Pancreas (tissue), 10 donors: Measurements from ENCODE around the gene MYADML2. TPM values are rescaled to one million over a fixed set of nuclear protein-coding genes. Genes with fewer than 3 reads are reported as not detected.
A peak's percentile ranks its signal among the peaks of the same experiment; 100 is the strongest.
"Not testable (repeated sequence)": the region's sequence is repeated elsewhere in the genome, so short reads cannot be mapped to it uniquely, and the experiment has no call there.

ENCODE experiments used
- ATAC-seq, 4 donors: fragments of 200-7000 bp; cut with Tn5 transposase; one replicate each; pipeline versions ENCODE4 v1.8.0 to v1.9.1; 2020; ENCODE audit warnings: mild to moderate bottlenecking in 4 of 4, moderate library complexity in 4 of 4
- DNase-seq, 6 donors: peaks; one replicate each; pipeline ENCODE4 v3.0.0-alpha.2; 2020
- FAIRE-seq: peaks from 2 replicates; lab custom pipeline; 2012; peaks lifted over from hg19 to GRCh38; lab: Jason Lieb, UNC
- H3K27ac ChIP-seq, 4 donors: fragments of 200-600 bp; sonication (generic); 1 replicate in 3 of 4; 2 replicates in 1 of 4; pipeline versions ENCODE4 v1.5.0 to v1.8.0; 2020
- H3K27me3 ChIP-seq, 4 donors: fragments of 200-600 bp; one replicate each; pipeline ENCODE4 v1.8.0; 2021
- H3K36me3 ChIP-seq, 3 donors: fragments of 200-600 bp; sonication (generic) in 1 of 3; one replicate each; pipeline versions ENCODE4 v1.5.0 to v1.8.0; 2020 to 2021
- H3K4me1 ChIP-seq, 3 donors: fragments of 200-600 bp; one replicate each; pipeline ENCODE4 v1.8.0; 2021
- H3K4me3 ChIP-seq, 4 donors: fragments of 200-600 bp; sonication (generic) in 2 of 4; one replicate each; pipeline versions ENCODE4 v1.5.0 to v1.8.0; 2020 to 2021
- H3K9me3 ChIP-seq, 4 donors: fragments of 200-600 bp; one replicate each; pipeline ENCODE4 v1.8.0; 2021
- WGBS, 2 donors: extraction: QIAGEN DNeasy Blood & Tissue Kit; methylation state at CpG; one replicate each; pipeline ENCODE4 v1.1.7; 2013; 5-methylcytosine and 5-hydroxymethylcytosine counted together
- intact Hi-C, 3 donors: fragments of 100-400 bp; cut with DNase I; formaldehyde crosslinking; loops; one replicate each; pipeline versions ENCODE4 v1.11.1 to v1.14.2; 2022
- polyA plus RNA-seq, 2 donors: library from polyadenylated mRNA; stranded (reverse); fragments of 200-250 nt; gene quantifications; one replicate each; pipeline ENCODE4 v1.2.3, GENCODE V29; 2013
- total RNA-seq, 6 donors: library from RNA; stranded (reverse); fragmentation: NEBNext Ultra II Directional in 4 of 6; extraction: Animal tissue kit (Norgen Biotek cat#: 25700) in 4 of 6; gene quantifications; one replicate each; pipeline versions ENCODE4 v1.2.1 to v1.2.4, GENCODE V29; 2021 to 2023
- TF ChIP-seq, protein P1 (sequence below), 4 donors: fragments of 200-600 bp; sonication (generic) in 3 of 4; IDR thresholded peaks; one replicate each; pipeline versions ENCODE4 v1.5.0 to v1.8.0; 2021; ENCODE audit warnings: antibody characterized with exemption in 4 of 4
- donor health status: healthy with polysubstance abuse.
- donor health status: DM: no; HTN: no; CAD: no; lungs with moderate emphysema.
- donor health status: DM: no; HTN: no; CAD: no.
- donor health status: control.
- donor health status: control.
- donor health status: Bipolar disorder and iron deficiency.
- donor health status: DM: yes; HTN: yes; CAD: no.
- donor health status: DM: no; HTN: no; CAD: no.
- donor health status: DM: no; HTN: no; CAD: no.
- donor health status: DM: yes; HTN: yes; CAD: no.

The MYADML2 gene
- total and polyA plus RNA-seq, 8 donors, result not detected

DNA sequence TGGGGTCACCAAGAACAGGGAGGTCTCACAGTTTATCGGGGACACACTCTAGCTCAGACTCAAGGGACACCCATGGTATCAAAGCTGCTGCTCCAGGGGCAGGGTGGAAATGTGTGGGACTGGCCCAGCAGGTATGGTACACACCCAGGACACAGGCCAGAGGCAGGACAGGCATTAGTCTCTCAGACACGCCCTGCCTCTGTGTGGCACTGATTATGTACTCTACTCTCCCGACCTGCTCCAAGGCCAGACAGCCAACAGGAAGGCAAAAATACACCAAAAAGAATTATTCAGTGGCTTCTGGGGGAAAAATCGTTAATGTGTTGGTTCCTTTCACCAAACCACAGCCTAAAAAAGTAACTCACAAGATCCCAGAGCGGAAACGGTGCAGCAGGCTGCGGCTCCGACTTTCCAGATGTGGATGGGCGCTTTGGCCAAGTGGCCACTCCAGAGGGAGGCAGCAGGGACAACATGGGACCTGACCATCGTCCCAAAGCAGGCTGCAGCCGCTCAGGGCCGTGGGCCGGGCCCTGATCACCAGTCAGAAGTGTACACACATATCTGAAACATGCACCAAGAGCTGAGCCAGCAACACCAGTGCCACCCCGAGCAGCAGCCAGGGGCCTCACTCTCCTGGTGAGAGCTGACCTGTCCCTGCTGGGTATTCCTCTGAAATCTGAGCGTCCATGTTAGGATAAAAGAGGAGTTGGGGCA is 28.0 kb downstream of the MYADML2 start:
- no peak overlapping the region for H3K4me3 ChIP-seq
- FAIRE-seq, result no peak
- peak in 1 of 4 donors; percentile 1 for ATAC-seq
- H3K9me3 ChIP-seq, result no peaks in the 10 kb centered on the region
- peaks cover 10 to 29% (median 14%) of the 10 kb centered on the region in 3 donors for H3K4me1 ChIP-seq
- peaks cover 0 to 17% (median 4%) of the 10 kb centered on the region in 3 donors for H3K36me3 ChIP-seq
- intact Hi-C loops, result no loop called here
- TF ChIP-seq, protein P1, sequence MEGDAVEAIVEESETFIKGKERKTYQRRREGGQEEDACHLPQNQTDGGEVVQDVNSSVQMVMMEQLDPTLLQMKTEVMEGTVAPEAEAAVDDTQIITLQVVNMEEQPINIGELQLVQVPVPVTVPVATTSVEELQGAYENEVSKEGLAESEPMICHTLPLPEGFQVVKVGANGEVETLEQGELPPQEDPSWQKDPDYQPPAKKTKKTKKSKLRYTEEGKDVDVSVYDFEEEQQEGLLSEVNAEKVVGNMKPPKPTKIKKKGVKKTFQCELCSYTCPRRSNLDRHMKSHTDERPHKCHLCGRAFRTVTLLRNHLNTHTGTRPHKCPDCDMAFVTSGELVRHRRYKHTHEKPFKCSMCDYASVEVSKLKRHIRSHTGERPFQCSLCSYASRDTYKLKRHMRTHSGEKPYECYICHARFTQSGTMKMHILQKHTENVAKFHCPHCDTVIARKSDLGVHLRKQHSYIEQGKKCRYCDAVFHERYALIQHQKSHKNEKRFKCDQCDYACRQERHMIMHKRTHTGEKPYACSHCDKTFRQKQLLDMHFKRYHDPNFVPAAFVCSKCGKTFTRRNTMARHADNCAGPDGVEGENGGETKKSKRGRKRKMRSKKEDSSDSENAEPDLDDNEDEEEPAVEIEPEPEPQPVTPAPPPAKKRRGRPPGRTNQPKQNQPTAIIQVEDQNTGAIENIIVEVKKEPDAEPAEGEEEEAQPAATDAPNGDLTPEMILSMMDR (IDR thresholded peaks at IDR 0.05), result no peak
- WGBS, 2 donors, result 73 to 80% methylated on average over 14 to 15 of the region's 15 CpGs
- H3K27me3 ChIP-seq, result no peaks in the 10 kb centered on the region
- H3K27ac ChIP-seq, result no peak overlapping the region
- DNase-seq, result peak in 1 of 6 donors; percentile 57

DNA sequence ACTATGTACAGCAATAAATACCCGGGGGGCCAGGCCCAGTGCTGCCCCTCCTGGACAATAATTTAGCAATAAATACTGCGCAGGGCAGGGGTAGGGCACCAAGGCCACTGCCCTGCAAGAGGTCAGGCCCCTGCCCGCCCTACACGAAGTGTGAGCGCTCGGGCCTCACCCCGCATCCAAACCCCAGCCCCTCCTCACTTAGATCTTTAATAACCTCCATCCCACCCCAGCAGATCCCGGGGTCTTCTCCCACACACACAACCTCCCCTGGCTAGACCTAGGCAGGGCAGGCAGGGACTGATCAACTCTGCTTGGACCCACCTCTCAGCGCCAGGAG is 28.7 kb downstream of the MYADML2 start:
- H3K27ac ChIP-seq, result peak overlapping the region in 2 of 4 donors; percentile 54 to 55
- H3K4me1 ChIP-seq, result peaks cover 5 to 22% (median 9%) of the 10 kb centered on the region in 3 donors
- H3K27me3 ChIP-seq, H3K9me3 ChIP-seq, FAIRE-seq, intact Hi-C loops: not testable (repeated sequence)
- H3K4me3 ChIP-seq, result peak overlapping the region in 3 of 4 donors; percentile 89 to 95 (median 93)
- DNase-seq (peak in 1 of 6 donors; percentile 50), ATAC-seq (peak; percentile 10 to 42 (median 36))
- H3K36me3 ChIP-seq, result peaks cover 0 to 24% (median 11%) of the 10 kb centered on the region in 3 donors
- 20 to 23% methylated on average over 9 of the region's 9 CpGs for WGBS, 2 donors

DNA sequence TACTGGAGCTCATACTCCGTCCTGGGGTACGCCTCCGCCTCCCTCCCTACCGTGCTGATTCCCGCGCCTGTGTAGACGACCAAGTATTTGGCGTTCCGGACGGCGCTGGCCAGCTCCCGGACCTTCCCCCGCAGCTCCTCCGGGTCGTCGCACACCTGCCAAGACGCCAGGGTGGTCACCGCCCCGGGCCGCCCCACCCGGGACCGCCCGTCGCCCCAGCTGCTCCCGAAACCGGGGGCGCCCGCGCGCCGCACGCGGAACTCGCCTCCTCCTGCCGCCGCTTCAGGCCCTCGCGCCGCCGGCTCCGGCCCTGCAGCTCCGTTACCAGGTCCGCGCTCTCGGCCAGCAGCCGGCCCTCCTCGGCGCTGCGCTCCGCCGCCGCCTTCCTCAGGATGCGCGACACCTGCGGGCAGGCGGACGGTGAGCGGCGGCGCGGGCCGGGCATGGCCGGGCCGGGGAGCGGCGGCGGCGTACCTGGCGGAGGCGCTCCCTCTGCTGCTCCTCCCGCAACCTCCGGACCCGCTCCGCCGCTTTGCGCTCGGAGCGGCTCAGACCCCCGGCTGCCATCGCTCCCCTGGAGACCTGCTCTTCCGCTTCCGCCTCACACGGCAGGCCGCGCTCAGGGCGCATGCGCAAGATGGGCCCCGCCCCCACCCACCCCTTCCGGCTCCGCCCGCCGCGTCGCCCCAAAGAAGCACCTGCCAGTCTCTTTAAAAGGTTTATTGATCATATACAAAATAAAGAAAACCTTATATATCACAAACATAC is 29.3 kb downstream of the MYADML2 start, which contains the start of gene SIRT7:
SIRT7 (minus strand) TSS at position 612 of the 768 bp plus-strand sequence; CDS start at position 567, 45 bp downstream.
- intact Hi-C loops, result no loop called here
- FAIRE-seq (no peak), ATAC-seq (peak; percentile 87 to 89 (median 88)), DNase-seq (peak; percentile 70 to 94 (median 82))
- TF ChIP-seq, protein P1 (IDR thresholded peaks at IDR 0.05), result no peak
- Histone ChIP-seq H3K4me1 (peaks cover 5 to 16% (median 8%) of the 10 kb centered on the region in 3 donors), H3K27me3 (no peaks in the 10 kb centered on the region), H3K27ac (peak within 1 kb of the TSS; percentile 42 to 65 (median 54)), H3K36me3 (peaks cover 0 to 24% (median 15%) of the 10 kb centered on the region in 3 donors), H3K9me3 (no peaks in the 10 kb centered on the region), H3K4me3 (peak within 1 kb of the TSS; percentile 88 to 95 (median 91))
- 0 to 1% methylated on average over 58 to 94 of the region's 94 CpGs for WGBS, 2 donors

DNA sequence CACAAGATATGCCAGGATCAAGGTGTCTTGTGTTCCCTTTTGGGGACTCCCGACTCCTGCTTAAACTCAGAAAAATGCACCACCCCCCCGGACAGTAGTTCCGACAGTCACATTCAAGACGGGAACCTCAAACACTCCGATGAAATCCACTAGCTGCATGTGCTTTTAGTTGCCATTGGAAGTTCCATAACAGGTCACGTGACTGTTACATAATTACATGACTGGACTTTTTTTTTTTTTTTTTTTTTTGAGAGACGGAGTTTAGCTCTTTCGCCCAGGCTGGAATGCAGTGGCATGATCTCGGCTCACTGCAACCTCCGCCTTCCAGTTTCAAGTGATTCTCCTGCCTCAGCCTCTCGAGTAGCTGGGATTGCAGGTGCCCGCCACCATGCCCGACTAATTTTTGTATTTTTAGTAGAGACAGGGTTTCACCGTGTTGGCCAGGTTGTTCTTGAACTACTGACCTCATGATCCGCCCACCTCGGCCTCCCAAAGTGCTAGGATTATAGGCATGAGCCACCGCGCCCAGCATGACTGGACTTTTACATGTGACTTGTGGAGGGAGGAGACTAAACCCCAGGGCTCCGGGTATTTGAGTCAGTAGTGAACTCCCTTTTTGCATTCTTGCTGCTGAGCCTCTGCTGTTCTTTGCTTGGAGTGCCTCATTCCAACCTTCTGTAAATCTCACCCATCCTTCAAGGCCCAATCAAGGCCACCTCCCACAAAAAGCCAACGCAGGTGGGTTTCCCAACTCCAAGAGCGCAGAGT is 30.6 kb downstream of the MYADML2 start:
- Histone ChIP-seq H3K4me3 (peak overlapping the region in 2 of 4 donors; percentile 93 to 95), H3K4me1 (peaks cover 5 to 20% (median 13%) of the 10 kb centered on the region in 3 donors), H3K36me3 (peaks cover 0 to 19% (median 15%) of the 10 kb centered on the region in 3 donors), H3K27me3 (no peaks in the 10 kb centered on the region), H3K27ac (no peak overlapping the region), H3K9me3 (no peaks in the 10 kb centered on the region)
- TF ChIP-seq, protein P1 (IDR thresholded peaks at IDR 0.05), result no peak
- DNase-seq, result no peak
- FAIRE-seq, result no peak
- 73 to 77% methylated on average over 20 to 21 of the region's 21 CpGs for WGBS, 2 donors
- ATAC-seq, result no peak
- intact Hi-C loops, result no loop called here

DNA sequence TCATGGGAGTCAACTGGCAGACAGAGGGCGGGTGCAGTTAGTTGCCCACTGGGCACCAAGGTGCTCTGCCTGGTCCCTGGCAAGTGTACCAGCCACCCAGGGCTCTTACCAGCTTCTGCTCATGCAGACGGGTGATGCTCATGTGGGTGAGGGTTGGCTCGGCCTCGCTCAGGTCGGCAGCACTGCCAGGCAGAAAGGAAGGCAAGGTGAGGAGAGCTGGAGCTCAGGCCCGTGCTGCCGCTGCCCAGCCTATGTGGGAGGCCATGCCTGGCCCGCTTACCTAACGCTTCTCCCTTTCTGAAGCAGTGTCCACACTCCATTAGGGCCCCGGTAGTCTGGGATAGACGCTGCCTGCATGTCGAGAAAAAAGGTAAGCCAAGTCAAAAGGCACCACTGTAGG is 31.7 kb downstream of the MYADML2 start:
- ATAC-seq, result no peak
- 84 to 87% methylated on average over 12 of the region's 12 CpGs for WGBS, 2 donors
- Histone ChIP-seq H3K27me3 (no peaks in the 10 kb centered on the region), H3K27ac (no peak overlapping the region), H3K4me3 (no peak overlapping the region), H3K36me3 (peaks cover 0 to 19% (median 15%) of the 10 kb centered on the region in 3 donors), H3K4me1 (peaks cover 7 to 22% (median 14%) of the 10 kb centered on the region in 3 donors), H3K9me3 (no peaks in the 10 kb centered on the region)
- intact Hi-C loops, result no loop called here
- no peak for FAIRE-seq
- DNase-seq, result no peak
- TF ChIP-seq, protein P1 (IDR thresholded peaks at IDR 0.05), result no peak
